Vagina (tissue), 2 donors: ENCODE results near the gene TOP3A.

Experiments used
- POLR2A ChIP-seq, 2 donors: fragments of 450-650 bp; IDR thresholded peaks; one replicate each; pipeline ENCODE4 v1.6.1; 2017; ENCODE audit warnings: antibody characterized with exemption in 2 of 2, mild to moderate bottlenecking in 2 of 2, moderate library complexity in 2 of 2
- TF ChIP-seq, protein P1 (sequence below), 3 experiments: fragments of 450-650 bp in 2 of 3; fragments of 200-600 bp in 1 of 3; sonication (generic) in 1 of 3; IDR thresholded peaks; one replicate each; pipeline ENCODE4 v1.5.1; 2017 to 2019; ENCODE audit warnings: antibody characterized with exemption in 3 of 3, mild to moderate bottlenecking in 2 of 3, moderate library complexity in 2 of 3

GRCh38 chr17:18291718-18292540 is 22.9 kb downstream of the TOP3A start:
- TF ChIP-seq POLR2A (IDR thresholded peaks at IDR 0.05): no peak
- TF ChIP-seq, protein P1, sequence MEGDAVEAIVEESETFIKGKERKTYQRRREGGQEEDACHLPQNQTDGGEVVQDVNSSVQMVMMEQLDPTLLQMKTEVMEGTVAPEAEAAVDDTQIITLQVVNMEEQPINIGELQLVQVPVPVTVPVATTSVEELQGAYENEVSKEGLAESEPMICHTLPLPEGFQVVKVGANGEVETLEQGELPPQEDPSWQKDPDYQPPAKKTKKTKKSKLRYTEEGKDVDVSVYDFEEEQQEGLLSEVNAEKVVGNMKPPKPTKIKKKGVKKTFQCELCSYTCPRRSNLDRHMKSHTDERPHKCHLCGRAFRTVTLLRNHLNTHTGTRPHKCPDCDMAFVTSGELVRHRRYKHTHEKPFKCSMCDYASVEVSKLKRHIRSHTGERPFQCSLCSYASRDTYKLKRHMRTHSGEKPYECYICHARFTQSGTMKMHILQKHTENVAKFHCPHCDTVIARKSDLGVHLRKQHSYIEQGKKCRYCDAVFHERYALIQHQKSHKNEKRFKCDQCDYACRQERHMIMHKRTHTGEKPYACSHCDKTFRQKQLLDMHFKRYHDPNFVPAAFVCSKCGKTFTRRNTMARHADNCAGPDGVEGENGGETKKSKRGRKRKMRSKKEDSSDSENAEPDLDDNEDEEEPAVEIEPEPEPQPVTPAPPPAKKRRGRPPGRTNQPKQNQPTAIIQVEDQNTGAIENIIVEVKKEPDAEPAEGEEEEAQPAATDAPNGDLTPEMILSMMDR (IDR thresholded peaks at IDR 0.05): no peak
